Kidney epithelial cell (primary cell): ENCODE data around the gene ATPAF1. TPM values are rescaled to one million over a fixed set of nuclear protein-coding genes. Genes with fewer than 3 reads are reported as not detected.
A peak's percentile ranks its signal among the peaks of the same experiment; 100 is the strongest.

Experiments
- DNase-seq: peaks from one replicate; pipeline ENCODE4 v3.0.0-alpha.2; 2010; ENCODE audit warnings: low read depth
- H3K27me3 ChIP-seq: 2 replicates; pipeline ENCODE4 v1.6.0; 2011; ENCODE audit warnings: low read length; ENCODE audit not compliant: control insufficient read depth, insufficient read depth
- H3K36me3 ChIP-seq: 2 replicates; pipeline ENCODE4 v1.5.1; 2011; ENCODE audit warnings: low read length; ENCODE audit not compliant: control insufficient read depth, insufficient read depth
- H3K4me3 ChIP-seq: 2 replicates; pipeline ENCODE4 v1.5.1; 2011; ENCODE audit warnings: low read depth, mild to moderate bottlenecking, control low read depth, low read length
- total RNA-seq: library from RNA; depleted of rRNA; stranded (reverse); fragments of >200 nt; gene quantifications from 2 replicates; pipeline ENCODE4 v1.2.3, GENCODE V29; 2015
- TF ChIP-seq, protein P1 (sequence below): IDR thresholded peaks from 2 replicates; pipeline ENCODE4 v1.5.1; 2011; ENCODE audit warnings: mild to moderate bottlenecking, moderate library complexity, low read length, control low read depth, inconsistent platforms; ENCODE audit not compliant: insufficient read depth, poor library complexity, severe bottlenecking

ATPAF1 gene
- total RNA-seq, 1 donor from 2014 or later, result 31.3 TPM

GRCh38 chr1:46622344-46622743, 45.8 kb downstream of the ATPAF1 start:
- Histone ChIP-seq H3K27me3 (no peaks in the 10 kb centered on the region), H3K36me3 (no peaks in the 10 kb centered on the region), H3K4me3 (no peak overlapping the region)
- TF ChIP-seq, protein P1, sequence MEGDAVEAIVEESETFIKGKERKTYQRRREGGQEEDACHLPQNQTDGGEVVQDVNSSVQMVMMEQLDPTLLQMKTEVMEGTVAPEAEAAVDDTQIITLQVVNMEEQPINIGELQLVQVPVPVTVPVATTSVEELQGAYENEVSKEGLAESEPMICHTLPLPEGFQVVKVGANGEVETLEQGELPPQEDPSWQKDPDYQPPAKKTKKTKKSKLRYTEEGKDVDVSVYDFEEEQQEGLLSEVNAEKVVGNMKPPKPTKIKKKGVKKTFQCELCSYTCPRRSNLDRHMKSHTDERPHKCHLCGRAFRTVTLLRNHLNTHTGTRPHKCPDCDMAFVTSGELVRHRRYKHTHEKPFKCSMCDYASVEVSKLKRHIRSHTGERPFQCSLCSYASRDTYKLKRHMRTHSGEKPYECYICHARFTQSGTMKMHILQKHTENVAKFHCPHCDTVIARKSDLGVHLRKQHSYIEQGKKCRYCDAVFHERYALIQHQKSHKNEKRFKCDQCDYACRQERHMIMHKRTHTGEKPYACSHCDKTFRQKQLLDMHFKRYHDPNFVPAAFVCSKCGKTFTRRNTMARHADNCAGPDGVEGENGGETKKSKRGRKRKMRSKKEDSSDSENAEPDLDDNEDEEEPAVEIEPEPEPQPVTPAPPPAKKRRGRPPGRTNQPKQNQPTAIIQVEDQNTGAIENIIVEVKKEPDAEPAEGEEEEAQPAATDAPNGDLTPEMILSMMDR, result peak; percentile 23
- DNase-seq, result no peak

- no peaks in the 10 kb centered on the region for H3K36me3 ChIP-seq
- TF ChIP-seq, protein P1, result no peak
- H3K4me3 ChIP-seq, result no peak overlapping the region
- no peak for DNase-seq
- no peaks in the 10 kb centered on the region for H3K27me3 ChIP-seq
Observed at GRCh38 chr1:46621930-46622329, 46.2 kb downstream of the ATPAF1 start.

GRCh38 chr1:46619656-46620258, 48.4 kb downstream of the ATPAF1 start:
- DNase-seq, result no peak
- TF ChIP-seq, protein P1, result no peak
- Histone ChIP-seq H3K27me3 (no peaks in the 10 kb centered on the region), H3K36me3 (no peaks in the 10 kb centered on the region), H3K4me3 (no peak overlapping the region)

- Histone ChIP-seq H3K4me3 (no peak overlapping the region), H3K27me3 (no peaks in the 10 kb centered on the region), H3K36me3 (no peaks in the 10 kb centered on the region)
- TF ChIP-seq, protein P1, result no peak
- DNase-seq, result no peak
Observed at GRCh38 chr1:46618754-46619415, 49.3 kb downstream of the ATPAF1 start.

DNA sequence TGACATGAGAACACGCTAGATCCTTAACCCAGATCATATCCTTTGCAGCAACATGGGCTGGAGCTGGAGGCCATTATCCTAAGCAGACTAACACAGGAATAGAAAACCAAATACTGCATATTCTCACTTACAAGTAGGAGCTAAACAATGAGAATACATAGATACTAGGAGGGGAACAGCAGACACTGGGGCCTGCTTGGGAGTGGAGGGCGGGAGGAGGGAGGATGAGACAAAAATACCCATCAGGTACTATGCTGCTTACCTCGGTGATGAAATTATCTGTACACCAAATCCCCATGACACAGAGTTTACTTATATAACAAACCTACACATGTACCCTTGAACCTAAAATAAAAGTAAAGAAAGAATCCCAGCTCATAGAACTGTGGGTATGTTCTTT, 50.3 kb downstream of the ATPAF1 start:
- Histone ChIP-seq H3K27me3 (no peaks in the 10 kb centered on the region), H3K4me3 (no peak overlapping the region), H3K36me3 (no peaks in the 10 kb centered on the region)
- DNase-seq, result no peak
- TF ChIP-seq, protein P1, result no peak
